Measurements from ENCODE around the gene PNPLA6.

PNPLA6 gene

DNA sequence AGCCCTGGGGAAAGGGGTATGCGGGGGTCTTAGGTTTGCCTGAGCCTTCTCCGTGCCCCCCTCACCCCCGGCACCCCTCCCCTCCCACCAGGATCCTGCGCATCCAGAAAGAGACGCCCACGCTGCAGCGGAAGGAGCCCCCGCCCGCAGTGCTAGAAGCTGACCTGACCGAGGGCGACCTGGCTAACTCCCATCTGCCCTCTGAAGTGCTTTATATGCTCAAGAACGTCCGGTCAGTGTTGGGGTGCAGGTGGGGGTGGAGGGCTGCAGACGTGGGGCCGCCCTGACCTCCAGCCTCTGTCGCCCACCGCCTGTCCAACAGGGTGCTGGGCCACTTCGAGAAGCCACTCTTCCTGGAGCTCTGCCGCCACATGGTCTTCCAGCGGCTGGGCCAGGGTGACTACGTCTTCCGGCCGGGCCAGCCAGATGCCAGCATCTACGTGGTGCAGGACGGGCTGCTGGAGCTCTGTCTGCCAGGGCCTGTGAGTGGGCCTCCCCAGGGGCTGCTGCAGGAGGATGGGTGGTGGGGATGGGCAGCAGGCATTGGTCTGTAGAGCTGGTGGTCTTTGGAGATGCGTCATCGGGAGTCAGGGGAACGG, 4.4 kb downstream of the PNPLA6 start:
- Histone ChIP-seq H3K27me3 (ENCODE audit: insufficient read depth, low read length, poor library complexity) (no peaks in the 10 kb centered on the region), H3K56ac (ENCODE audit: low read length) (no peak overlapping the region), H3K27ac (ENCODE audit: low read depth, low read length) (no peak overlapping the region), H2BK120ac (ENCODE audit: low read depth, low read length) (no peak overlapping the region), H3K79me1 (ENCODE audit: low read length) (no peaks in the 10 kb centered on the region), H3K4me1 (ENCODE audit: control insufficient read depth, low read depth, low read length) (no peaks in the 10 kb centered on the region), H3K4ac (ENCODE audit: low read depth, low read length) (no peak overlapping the region), H3K79me2 (ENCODE audit: control insufficient read depth, insufficient read depth, low read length) (no peaks in the 10 kb centered on the region), H2AK5ac (ENCODE audit: low read length) (no peak overlapping the region), H3K4me2 (ENCODE audit: low read length) (no peak overlapping the region), H3K4me3 (ENCODE audit: low read length) (no peak overlapping the region), H3K9ac (ENCODE audit: low read length) (no peak overlapping the region), H2BK5ac (ENCODE audit: low read length) (no peak overlapping the region), H3K18ac (ENCODE audit: low read length) (no peak overlapping the region), H4K5ac (ENCODE audit: low read length) (no peak overlapping the region), H3K36me3 (ENCODE audit: control insufficient read depth, insufficient read depth, low read length) (peaks cover 2% of the 10 kb centered on the region), H3K23ac (ENCODE audit: low read length) (no peak overlapping the region), H4K8ac (ENCODE audit: low read depth, low read length) (no peak overlapping the region), H2BK15ac (replicated peaks; ENCODE audit: low read depth) (no peak overlapping the region)
- WGBS (ENCODE audit: extremely low coverage, insufficient coverage, low lambda C conversion rate) = no CpG with 5 or more reads among the region's 28 CpGs
- DNase-seq = no peak

- Histone ChIP-seq H2BK5ac (ENCODE audit: low read length) (no peak overlapping the region), H2AK5ac (ENCODE audit: low read length) (no peak overlapping the region), H4K8ac (ENCODE audit: low read depth, low read length) (no peak overlapping the region), H3K56ac (ENCODE audit: low read length) (no peak overlapping the region), H3K4me3 (ENCODE audit: low read length) (no peak overlapping the region), H3K18ac (ENCODE audit: low read length) (no peak overlapping the region), H3K79me1 (ENCODE audit: low read length) (no peaks in the 10 kb centered on the region), H3K4me1 (ENCODE audit: control insufficient read depth, low read depth, low read length) (no peaks in the 10 kb centered on the region), H3K36me3 (ENCODE audit: control insufficient read depth, insufficient read depth, low read length) (peaks cover 2% of the 10 kb centered on the region), H3K79me2 (ENCODE audit: control insufficient read depth, insufficient read depth, low read length) (no peaks in the 10 kb centered on the region), H3K4ac (ENCODE audit: low read depth, low read length) (no peak overlapping the region), H2BK120ac (ENCODE audit: low read depth, low read length) (no peak overlapping the region), H3K27ac (ENCODE audit: low read depth, low read length) (no peak overlapping the region), H3K9ac (ENCODE audit: low read length) (no peak overlapping the region), H2BK15ac (replicated peaks; ENCODE audit: low read depth) (no peak overlapping the region), H3K4me2 (ENCODE audit: low read length) (no peak overlapping the region), H3K27me3 (ENCODE audit: insufficient read depth, low read length, poor library complexity) (no peaks in the 10 kb centered on the region), H3K23ac (ENCODE audit: low read length) (no peak overlapping the region), H4K5ac (ENCODE audit: low read length) (no peak overlapping the region)
- peak; percentile 78 for DNase-seq
- WGBS (ENCODE audit: extremely low coverage, insufficient coverage, low lambda C conversion rate) = no CpG with 5 or more reads among the region's 39 CpGs
Measured at GRCh38 chr19:7540761-7541474, 5.4 kb downstream of the PNPLA6 start.

GRCh38 chr19:7541475-7541824, 5.9 kb downstream of the PNPLA6 start:
- Histone ChIP-seq H3K4me3 (ENCODE audit: low read length) (no peak overlapping the region), H3K4me1 (ENCODE audit: control insufficient read depth, low read depth, low read length) (no peaks in the 10 kb centered on the region), H3K9ac (ENCODE audit: low read length) (no peak overlapping the region), H3K36me3 (ENCODE audit: control insufficient read depth, insufficient read depth, low read length) (peaks cover 2% of the 10 kb centered on the region), H4K8ac (ENCODE audit: low read depth, low read length) (no peak overlapping the region), H4K5ac (ENCODE audit: low read length) (no peak overlapping the region), H3K79me2 (ENCODE audit: control insufficient read depth, insufficient read depth, low read length) (no peaks in the 10 kb centered on the region), H2BK15ac (replicated peaks; ENCODE audit: low read depth) (no peak overlapping the region), H3K56ac (ENCODE audit: low read length) (no peak overlapping the region), H3K27me3 (ENCODE audit: insufficient read depth, low read length, poor library complexity) (no peaks in the 10 kb centered on the region), H3K4me2 (ENCODE audit: low read length) (no peak overlapping the region), H2BK120ac (ENCODE audit: low read depth, low read length) (no peak overlapping the region), H2AK5ac (ENCODE audit: low read length) (no peak overlapping the region), H3K18ac (ENCODE audit: low read length) (no peak overlapping the region), H3K27ac (ENCODE audit: low read depth, low read length) (no peak overlapping the region), H3K79me1 (ENCODE audit: low read length) (no peaks in the 10 kb centered on the region), H3K4ac (ENCODE audit: low read depth, low read length) (no peak overlapping the region), H2BK5ac (ENCODE audit: low read length) (no peak overlapping the region), H3K23ac (ENCODE audit: low read length) (no peak overlapping the region)
- no CpG with 5 or more reads among the region's 15 CpGs for WGBS (ENCODE audit: extremely low coverage, insufficient coverage, low lambda C conversion rate)
- DNase-seq = no peak

GRCh38 chr19:7541828-7542443, 6.4 kb downstream of the PNPLA6 start:
- H3K4ac ChIP-seq (ENCODE audit: low read depth, low read length) = no peak overlapping the region
- H3K79me2 ChIP-seq (ENCODE audit: control insufficient read depth, insufficient read depth, low read length) = no peaks in the 10 kb centered on the region
- H2AK5ac ChIP-seq (ENCODE audit: low read length) = no peak overlapping the region
- DNase-seq = peak; percentile 19
- no CpG with 5 or more reads among the region's 11 CpGs for WGBS (ENCODE audit: extremely low coverage, insufficient coverage, low lambda C conversion rate)
- no peak overlapping the region for H4K8ac ChIP-seq (ENCODE audit: low read depth, low read length)
- no peak overlapping the region for H3K9ac ChIP-seq (ENCODE audit: low read length)
- no peak overlapping the region for H2BK120ac ChIP-seq (ENCODE audit: low read depth, low read length)
- no peak overlapping the region for H3K56ac ChIP-seq (ENCODE audit: low read length)
- H4K5ac ChIP-seq (ENCODE audit: low read length) = no peak overlapping the region
- peaks cover 2% of the 10 kb centered on the region for H3K36me3 ChIP-seq (ENCODE audit: control insufficient read depth, insufficient read depth, low read length)
- H3K79me1 ChIP-seq (ENCODE audit: low read length) = no peaks in the 10 kb centered on the region
- no peak overlapping the region for H2BK5ac ChIP-seq (ENCODE audit: low read length)
- no peak overlapping the region for H3K4me2 ChIP-seq (ENCODE audit: low read length)
- no peak overlapping the region for H3K23ac ChIP-seq (ENCODE audit: low read length)
- no peaks in the 10 kb centered on the region for H3K27me3 ChIP-seq (ENCODE audit: insufficient read depth, low read length, poor library complexity)
- no peak overlapping the region for H3K18ac ChIP-seq (ENCODE audit: low read length)
- no peaks in the 10 kb centered on the region for H3K4me1 ChIP-seq (ENCODE audit: control insufficient read depth, low read depth, low read length)
- no peak overlapping the region for H2BK15ac ChIP-seq (replicated peaks; ENCODE audit: low read depth)
- H3K4me3 ChIP-seq (ENCODE audit: low read length) = no peak overlapping the region
- H3K27ac ChIP-seq (ENCODE audit: low read depth, low read length) = no peak overlapping the region

DNA sequence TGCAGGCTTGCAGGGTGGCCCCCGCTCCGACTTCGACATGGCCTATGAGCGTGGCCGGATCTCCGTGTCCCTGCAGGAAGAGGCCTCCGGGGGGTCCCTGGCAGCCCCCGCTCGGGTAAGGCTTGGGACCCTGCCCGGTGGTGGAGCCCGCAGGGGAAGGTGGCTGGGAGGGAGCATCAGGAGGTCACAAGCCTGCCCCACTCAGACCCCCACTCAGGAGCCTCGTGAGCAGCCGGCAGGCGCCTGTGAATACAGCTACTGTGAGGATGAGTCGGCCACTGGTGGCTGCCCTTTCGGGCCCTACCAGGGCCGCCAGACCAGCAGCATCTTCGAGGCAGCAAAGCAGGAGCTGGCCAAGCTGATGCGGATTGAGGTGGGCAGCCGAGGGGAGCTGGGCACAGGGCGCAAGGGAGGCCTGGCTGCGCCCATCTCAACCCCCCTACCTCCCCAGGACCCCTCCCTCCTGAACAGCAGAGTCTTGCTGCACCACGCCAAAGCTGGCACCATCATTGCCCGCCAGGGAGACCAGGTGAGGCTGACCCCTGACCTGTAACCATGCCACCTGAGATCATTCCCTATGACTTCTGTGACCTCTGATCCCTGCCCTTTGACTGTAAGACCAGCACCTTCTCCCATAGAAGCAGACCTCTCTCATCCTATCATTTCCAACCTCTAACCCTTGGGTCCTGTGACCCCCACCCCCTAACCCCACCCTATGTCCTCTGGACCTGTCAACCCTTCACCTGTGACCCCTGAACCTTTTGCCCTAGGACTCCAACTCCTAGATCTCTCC, 7.2 kb downstream of the PNPLA6 start:
- Histone ChIP-seq H3K23ac (ENCODE audit: low read length) (no peak overlapping the region), H2AK5ac (ENCODE audit: low read length) (no peak overlapping the region), H3K27ac (ENCODE audit: low read depth, low read length) (no peak overlapping the region), H3K79me2 (ENCODE audit: control insufficient read depth, insufficient read depth, low read length) (no peaks in the 10 kb centered on the region), H3K27me3 (ENCODE audit: insufficient read depth, low read length, poor library complexity) (no peaks in the 10 kb centered on the region), H2BK120ac (ENCODE audit: low read depth, low read length) (no peak overlapping the region), H3K56ac (ENCODE audit: low read length) (no peak overlapping the region), H3K4me3 (ENCODE audit: low read length) (no peak overlapping the region), H3K79me1 (ENCODE audit: low read length) (no peaks in the 10 kb centered on the region), H3K4ac (ENCODE audit: low read depth, low read length) (no peak overlapping the region), H3K9ac (ENCODE audit: low read length) (no peak overlapping the region), H2BK5ac (ENCODE audit: low read length) (no peak overlapping the region), H4K8ac (ENCODE audit: low read depth, low read length) (no peak overlapping the region), H3K18ac (ENCODE audit: low read length) (no peak overlapping the region), H3K4me2 (ENCODE audit: low read length) (no peak overlapping the region), H3K36me3 (ENCODE audit: control insufficient read depth, insufficient read depth, low read length) (peaks cover 2% of the 10 kb centered on the region), H4K5ac (ENCODE audit: low read length) (no peak overlapping the region), H2BK15ac (replicated peaks; ENCODE audit: low read depth) (no peak overlapping the region), H3K4me1 (ENCODE audit: control insufficient read depth, low read depth, low read length) (no peaks in the 10 kb centered on the region)
- DNase-seq = no peak
- no CpG with 5 or more reads among the region's 24 CpGs for WGBS (ENCODE audit: extremely low coverage, insufficient coverage, low lambda C conversion rate)

Data from mesendoderm (in vitro differentiated cells).